Colonic mucosa (tissue), 4 donors: Measurements from ENCODE around the gene TMEM236. TPM values are rescaled to one million over a fixed set of nuclear protein-coding genes. Genes with fewer than 3 reads are reported as not detected.

ENCODE experiments used
- DNase-seq: peaks from one replicate; pipeline ENCODE4 v3.0.0-alpha.2; 2020
- H3K27ac ChIP-seq: fragments of 200-600 bp; one replicate; pipeline ENCODE4 v1.8.0; 2021
- H3K27me3 ChIP-seq: fragments of 200-600 bp; one replicate; pipeline ENCODE4 v1.8.0; 2021
- H3K36me3 ChIP-seq: fragments of 200-600 bp; one replicate; pipeline ENCODE4 v1.8.0; 2021
- H3K4me1 ChIP-seq: fragments of 200-600 bp; one replicate; pipeline ENCODE4 v1.8.0; 2021; ENCODE audit warnings: mild to moderate bottlenecking
- H3K4me3 ChIP-seq: fragments of 200-600 bp; one replicate; pipeline ENCODE4 v1.8.0; 2021
- H3K9ac ChIP-seq, 2 donors: one replicate each; pipeline ENCODE4 v1.7.0; 2013; ENCODE audit warnings: control low read depth in 2 of 2, low read depth in 2 of 2, low read length in 2 of 2
- H3K9me3 ChIP-seq: fragments of 200-600 bp; one replicate; pipeline ENCODE4 v1.8.0; 2021
- CTCF ChIP-seq: fragments of 200-600 bp; IDR thresholded peaks from one replicate; pipeline ENCODE4 v1.8.0; 2022; ENCODE audit warnings: antibody characterized with exemption, mild to moderate bottlenecking
- intact Hi-C: fragments of 100-400 bp; cut with DNase I; formaldehyde crosslinking; loops from one replicate; pipeline ENCODE4 v1.14.1; 2022
- total RNA-seq, 2 donors: library from RNA; stranded (reverse); fragmentation: NEBNext Ultra II Directional in 1 of 2; extraction: Animal tissue kit (Norgen Biotek cat#: 25700) in 1 of 2; gene quantifications; one replicate each; pipeline ENCODE4 v1.2.1, GENCODE V29; 2021
- donor health status: healthy.
- donor health status: DM: no; HTN: no; CAD: no.
- donor health status: DM: no; HTN: no; CAD: no.

The TMEM236 gene
- total RNA-seq, 2 donors from 2014 or later = 16.6 to 57.4 TPM

DNA sequence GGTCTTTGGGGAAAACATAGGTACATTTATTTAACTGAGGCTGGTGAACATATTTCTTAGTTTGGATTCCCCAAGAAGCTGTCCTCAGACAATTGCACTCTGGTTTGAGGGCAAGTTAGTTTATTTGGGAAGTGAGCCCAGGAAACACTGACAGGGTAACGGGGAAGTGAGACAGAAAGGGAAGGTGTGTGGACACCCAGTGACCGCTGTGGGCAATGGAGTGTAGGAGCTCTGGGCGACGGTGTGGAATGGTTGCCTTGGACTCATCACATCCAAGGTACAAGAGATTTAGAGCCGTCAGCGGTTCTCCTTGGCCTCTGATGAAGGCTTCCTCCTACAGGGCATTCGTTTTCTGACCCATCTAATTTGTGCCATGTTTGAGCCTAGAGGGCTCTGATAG lies 64.2 kb downstream of the TMEM236 start:
- no peak for TF ChIP-seq CTCF

DNA sequence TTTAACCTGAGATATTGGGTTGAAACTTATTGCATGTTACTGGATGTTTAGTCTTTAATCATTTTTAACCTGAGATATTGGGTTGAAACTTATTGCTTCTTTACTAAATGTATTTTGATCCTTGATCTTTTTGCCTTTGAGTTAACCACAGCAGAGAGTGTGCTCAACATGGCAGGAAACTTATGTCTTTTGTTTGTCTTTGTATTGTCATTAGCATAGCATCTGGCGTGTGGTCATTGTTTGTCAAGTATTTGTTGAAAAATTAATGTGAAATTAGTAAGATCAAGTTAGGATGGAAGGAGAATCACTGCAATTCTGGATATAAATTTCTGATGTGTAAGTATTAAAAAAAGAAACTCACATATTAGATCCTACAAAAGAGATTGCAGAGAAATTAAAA lies 65.3 kb downstream of the TMEM236 start:
- intact Hi-C loops = no loop called here
- Histone ChIP-seq H3K27ac (no peak overlapping the region), H3K9me3 (no peaks in the 10 kb centered on the region), H3K9ac (no peak overlapping the region), H3K36me3 (no peaks in the 10 kb centered on the region), H3K4me3 (no peak overlapping the region), H3K27me3 (no peaks in the 10 kb centered on the region), H3K4me1 (no peaks in the 10 kb centered on the region)
- DNase-seq = no peak
- TF ChIP-seq CTCF = no peak

More for the DNA sequence above, 64.2 kb downstream of the TMEM236 start:
- Histone ChIP-seq H3K27me3 (no peaks in the 10 kb centered on the region), H3K36me3 (no peaks in the 10 kb centered on the region), H3K9ac (no peak overlapping the region), H3K9me3 (no peaks in the 10 kb centered on the region), H3K4me1 (no peaks in the 10 kb centered on the region), H3K4me3 (no peak overlapping the region), H3K27ac (no peak overlapping the region)
- intact Hi-C loops = no loop called here
- no peak for DNase-seq

- no peak overlapping the region for H3K27ac ChIP-seq
These were observed 65.8 kb downstream of the TMEM236 start for GRCh38 chr10:17817790-17818189.

GRCh38 chr10:17819836-17820235 lies 67.8 kb downstream of the TMEM236 start:
- intact Hi-C loops = no loop called here

More at GRCh38 chr10:17817790-17818189, 65.8 kb downstream of the TMEM236 start:
- H3K27me3 ChIP-seq = no peaks in the 10 kb centered on the region
- H3K4me3 ChIP-seq = no peak overlapping the region
- no peaks in the 10 kb centered on the region for H3K4me1 ChIP-seq
- H3K9ac ChIP-seq = no peak overlapping the region
- no peaks in the 10 kb centered on the region for H3K9me3 ChIP-seq
- H3K36me3 ChIP-seq = no peaks in the 10 kb centered on the region
- no peak for DNase-seq
- intact Hi-C loops = no loop called here
- no peak for TF ChIP-seq CTCF

GRCh38 chr10:17820943-17821342 lies 68.9 kb downstream of the TMEM236 start:
- DNase-seq = no peak
- H3K9me3 ChIP-seq = no peaks in the 10 kb centered on the region
- TF ChIP-seq CTCF = no peak
- H3K27ac ChIP-seq = no peak overlapping the region
- H3K4me3 ChIP-seq = no peak overlapping the region
- intact Hi-C loops = no loop called here
- H3K4me1 ChIP-seq = no peaks in the 10 kb centered on the region
- no peaks in the 10 kb centered on the region for H3K36me3 ChIP-seq
- no peak overlapping the region for H3K9ac ChIP-seq
- no peaks in the 10 kb centered on the region for H3K27me3 ChIP-seq

More at GRCh38 chr10:17819836-17820235, 67.8 kb downstream of the TMEM236 start:
- no peaks in the 10 kb centered on the region for H3K36me3 ChIP-seq
- TF ChIP-seq CTCF = no peak
- no peaks in the 10 kb centered on the region for H3K27me3 ChIP-seq
- H3K27ac ChIP-seq = no peak overlapping the region
- no peaks in the 10 kb centered on the region for H3K9me3 ChIP-seq
- no peak overlapping the region for H3K4me3 ChIP-seq
- DNase-seq = no peak
- H3K4me1 ChIP-seq = no peaks in the 10 kb centered on the region
- H3K9ac ChIP-seq = no peak overlapping the region

DNA sequence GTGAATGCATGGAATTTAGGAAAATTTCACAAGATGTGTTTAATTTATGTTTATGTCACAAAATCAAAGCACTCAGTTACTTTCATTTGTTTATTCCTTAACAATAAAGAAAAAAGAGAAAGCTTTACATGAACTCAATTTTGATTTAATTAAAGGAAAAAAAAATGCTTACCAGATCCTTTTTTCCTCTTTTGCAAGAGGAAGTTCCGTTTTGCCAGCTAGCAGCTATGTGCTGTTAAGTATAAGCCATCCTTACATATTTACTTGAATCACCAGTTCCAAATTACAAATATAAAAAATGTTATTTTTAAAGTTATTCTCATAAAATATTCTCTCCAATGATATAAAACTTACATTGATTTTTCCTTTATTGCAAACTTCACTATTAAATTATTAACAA lies 69.9 kb downstream of the TMEM236 start:
- Histone ChIP-seq H3K27me3 (no peaks in the 10 kb centered on the region), H3K9ac (no peak overlapping the region), H3K36me3 (no peaks in the 10 kb centered on the region), H3K4me1 (no peaks in the 10 kb centered on the region), H3K4me3 (no peak overlapping the region), H3K9me3 (no peaks in the 10 kb centered on the region), H3K27ac (no peak overlapping the region)
- intact Hi-C loops = no loop called here
- no peak for TF ChIP-seq CTCF
- no peak for DNase-seq
